ENCODE measurements around the gene ZFAND2B. TPM values are rescaled to one million over a fixed set of nuclear protein-coding genes. Genes with fewer than 3 reads are reported as not detected.
"Not testable (repeated sequence)": the region's sequence is repeated elsewhere in the genome, so short reads cannot be mapped to it uniquely, and the experiment has no call there.

ZFAND2B gene
- polyA plus RNA-seq, 10 donors = 16.3 to 29.9 (median 21.9) TPM

GRCh38 chr2:219249203-219249980, 42.8 kb downstream of the ZFAND2B start:
- DNase-seq = peak; percentile 42 to 59 (median 51)

GRCh38 chr2:219250049-219250781, 43.6 kb downstream of the ZFAND2B start:
- DNase-seq = no peak

- DNase-seq = no peak
Measured at GRCh38 chr2:219251656-219252055, 45.1 kb downstream of the ZFAND2B start.

DNA sequence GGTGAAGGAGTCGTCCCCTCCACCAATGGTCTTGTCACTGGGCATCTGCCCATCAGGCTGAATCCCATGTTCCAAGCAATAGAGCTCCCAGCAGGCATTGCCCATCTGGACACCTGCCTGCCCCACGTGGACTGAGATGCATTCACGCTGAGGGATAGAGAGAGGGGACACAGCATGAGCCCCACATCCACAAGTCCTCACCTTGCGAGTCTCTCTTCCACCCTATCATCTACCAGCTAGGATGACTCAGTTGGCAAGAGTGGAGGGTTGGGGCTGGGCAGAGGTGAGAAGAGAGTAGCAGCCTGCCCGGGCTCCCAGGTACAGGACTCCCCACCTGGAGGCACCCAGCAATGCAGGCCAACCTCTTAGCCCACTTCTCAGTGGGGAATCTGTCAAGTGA, 45.5 kb downstream of the ZFAND2B start:
- DNase-seq = no peak

DNA sequence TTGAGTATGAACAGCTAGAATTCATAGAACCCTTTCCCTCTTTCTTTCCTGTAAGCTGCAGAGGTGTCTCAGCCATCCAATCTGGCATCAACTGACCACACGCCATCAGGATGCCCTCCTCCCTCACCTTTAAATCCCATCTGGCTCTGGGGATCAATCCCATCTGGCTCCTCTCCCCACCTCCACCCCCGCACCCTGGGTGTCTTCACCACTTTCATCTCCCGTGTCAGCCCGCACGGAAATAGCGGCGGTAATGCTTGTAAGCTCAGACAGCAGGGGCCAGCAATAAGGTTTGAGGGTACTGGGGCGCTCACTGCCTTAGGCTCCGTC, 46.0 kb downstream of the ZFAND2B start:
- no peak for DNase-seq

DNA sequence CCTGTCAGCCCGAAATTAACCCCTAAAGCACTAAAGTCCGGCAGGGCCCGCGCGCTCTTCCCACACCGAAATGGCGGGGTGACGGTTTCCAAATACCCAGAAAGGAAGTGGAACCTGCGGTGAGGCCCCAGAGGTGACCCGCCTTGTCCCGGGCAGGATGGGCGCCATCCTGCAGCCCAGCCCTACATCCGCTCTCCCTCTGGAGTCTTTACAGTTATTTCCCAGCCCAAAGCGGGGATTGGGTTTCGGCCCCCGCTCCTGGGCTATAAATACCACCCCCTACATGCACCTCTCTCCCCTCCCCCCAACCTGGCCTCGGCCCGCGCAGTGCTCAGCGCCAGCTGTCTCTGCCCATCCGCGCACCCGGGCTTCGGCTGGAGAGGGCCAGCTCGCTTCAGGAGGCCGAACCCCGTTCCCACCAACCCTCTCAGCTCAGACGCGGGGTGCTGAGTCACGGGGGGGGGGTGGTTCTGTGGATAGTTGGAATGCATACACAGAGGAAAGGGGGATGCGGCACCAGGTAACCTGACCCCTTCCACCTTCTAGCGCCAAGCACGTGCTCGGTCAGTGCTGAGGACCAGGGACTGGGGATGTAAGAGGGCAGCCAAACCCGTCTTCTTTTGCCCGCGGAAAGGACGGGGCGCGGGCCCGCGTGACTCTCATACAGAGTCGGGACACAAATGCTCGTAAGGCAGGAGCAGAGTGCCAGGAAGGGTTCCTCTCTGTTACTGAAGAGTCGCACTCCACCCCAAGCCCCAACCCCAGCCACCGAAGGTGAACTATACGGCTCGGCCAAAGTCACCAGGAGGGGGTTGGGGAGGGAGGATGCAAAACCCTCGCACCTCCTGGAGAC, 46.5 kb downstream of the ZFAND2B start, which contains the start of gene TUBA4B:
TSS of gene TUBA4B (plus strand) at position 344 of the 853 bp plus-strand sequence. CDS start at position 509, 165 bp downstream.
- peak; percentile 52 to 59 (median 55) for DNase-seq

- peak in 2 of 3 donors; percentile 63 to 70 for DNase-seq
Measured at GRCh38 chr2:219253753-219254589, 47.4 kb downstream of the ZFAND2B start, which contains the start of gene TUBA4A. TSS of gene TUBA4A (minus strand) at chr2:219253918. CDS start at chr2:219253858, 60 bp downstream.

DNA sequence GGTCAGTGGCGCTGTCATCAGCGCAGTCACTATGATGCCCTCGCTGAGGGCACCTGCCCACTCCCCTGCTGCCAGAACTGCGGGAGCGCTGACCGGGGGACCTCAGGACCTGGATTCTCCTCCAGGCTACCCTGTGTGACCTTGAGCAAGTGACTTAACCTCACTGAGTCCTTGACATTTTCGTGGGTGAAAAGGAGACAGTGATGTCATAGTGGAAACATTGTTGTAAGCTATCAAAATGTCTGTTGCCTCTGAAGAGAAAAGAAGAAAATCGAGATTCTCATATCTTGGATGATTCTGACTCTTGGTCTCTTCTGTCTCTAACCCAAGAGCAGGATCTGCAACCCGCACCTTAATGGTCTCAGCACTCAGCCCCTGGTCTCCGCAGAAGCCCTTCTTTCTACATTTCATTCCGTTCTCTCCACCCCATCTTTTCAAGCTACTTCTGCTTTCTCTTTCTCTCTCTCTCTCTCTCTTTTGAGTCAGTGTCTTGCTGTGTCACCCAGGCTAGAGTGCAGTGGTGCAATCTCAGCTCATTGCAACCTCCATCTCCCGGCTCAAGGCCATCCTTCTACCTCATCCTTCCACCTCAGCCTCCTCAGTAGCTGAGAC, 48.1 kb downstream of the ZFAND2B start:
- no peak for DNase-seq

- not testable (repeated sequence) for DNase-seq
Measured at GRCh38 chr2:219258942-219259341, 52.4 kb downstream of the ZFAND2B start.

Other genes with a start within 250 kb of the ZFAND2B start
- under 1 TPM in 2 of 10 donors, not detected in 8; 0.07 to 0.12 TPM for gene CDK5R2, start 247.1 kb upstream of the ZFAND2B start, polyA plus RNA-seq (ENCODE audit: insufficient read length in 10 of 10)
- gene FEV, start 221.6 kb upstream of the ZFAND2B start, polyA plus RNA-seq (ENCODE audit: insufficient read length in 10 of 10) = under 1 TPM in 5 of 10 donors, not detected in 5; 0.07 to 0.48 (median 0.22) TPM
- not detected for gene CRYBA2, start 213.4 kb upstream of the ZFAND2B start, polyA plus RNA-seq (ENCODE audit: insufficient read length in 10 of 10)
- gene CFAP65, start 165.3 kb upstream of the ZFAND2B start, polyA plus RNA-seq (ENCODE audit: insufficient read length in 10 of 10) = not detected
- gene IHH, start 145.9 kb upstream of the ZFAND2B start, polyA plus RNA-seq (ENCODE audit: insufficient read length in 10 of 10) = under 1 TPM in 2 of 10 donors, not detected in 8; 0.13 to 0.16 TPM
- 10 to 100 TPM; 11.6 to 16.2 (median 14.1) TPM for gene NHEJ1, start 46.0 kb upstream of the ZFAND2B start, polyA plus RNA-seq (ENCODE audit: insufficient read length in 10 of 10)
- gene SLC23A3, start 36.8 kb upstream of the ZFAND2B start, polyA plus RNA-seq (ENCODE audit: insufficient read length in 10 of 10) = 1 to 10 TPM in 7 of 10 donors, under 1 TPM in 3; 0.57 to 2.3 (median 1.2) TPM
- 10 to 100 TPM; 28.3 to 37.9 (median 34.8) TPM for gene CNPPD1, start 29.9 kb upstream of the ZFAND2B start, polyA plus RNA-seq (ENCODE audit: insufficient read length in 10 of 10)
- 10 to 100 TPM; 38.3 to 56.9 (median 41.7) TPM for gene RETREG2, start 28.5 kb upstream of the ZFAND2B start, polyA plus RNA-seq (ENCODE audit: insufficient read length in 10 of 10)
- 10 to 100 TPM; 25.4 to 40.4 (median 32.7) TPM for gene ABCB6, start 12.2 kb downstream of the ZFAND2B start, polyA plus RNA-seq (ENCODE audit: insufficient read length in 10 of 10)
- gene ATG9A, start 22.9 kb downstream of the ZFAND2B start, polyA plus RNA-seq (ENCODE audit: insufficient read length in 10 of 10) = 10 to 100 TPM; 27.9 to 37.3 (median 32.6) TPM
- gene ANKZF1, start 23.0 kb downstream of the ZFAND2B start, polyA plus RNA-seq (ENCODE audit: insufficient read length in 10 of 10) = 10 to 100 TPM; 14.8 to 36.9 (median 23.2) TPM
- 1 to 10 TPM; 4.7 to 7.7 (median 5.9) TPM for gene GLB1L, start 38.7 kb downstream of the ZFAND2B start, polyA plus RNA-seq (ENCODE audit: insufficient read length in 10 of 10)
- 10 to 100 TPM; 13.0 to 19.9 (median 16.0) TPM for gene STK16, start 38.7 kb downstream of the ZFAND2B start, polyA plus RNA-seq (ENCODE audit: insufficient read length in 10 of 10)
- gene TUBA4B, start 46.5 kb downstream of the ZFAND2B start, polyA plus RNA-seq (ENCODE audit: insufficient read length in 10 of 10) = under 1 TPM in 5 of 10 donors, not detected in 5; 0.15 to 0.22 (median 0.18) TPM
- gene TUBA4A, start 47.1 kb downstream of the ZFAND2B start, polyA plus RNA-seq (ENCODE audit: insufficient read length in 10 of 10) = 100 to 1,000 TPM in 7 of 10 donors, 10 to 100 TPM in 3; 84.3 to 159 (median 120) TPM
- gene DNAJB2, start 72.6 kb downstream of the ZFAND2B start, polyA plus RNA-seq (ENCODE audit: insufficient read length in 10 of 10) = 10 to 100 TPM; 69.9 to 89.8 (median 78.6) TPM
- under 1 TPM in 6 of 10 donors, not detected in 4; 0.15 to 0.75 (median 0.49) TPM for gene PTPRN, start 102.6 kb downstream of the ZFAND2B start, polyA plus RNA-seq (ENCODE audit: insufficient read length in 10 of 10)
- gene RESP18, start 126.0 kb downstream of the ZFAND2B start, polyA plus RNA-seq (ENCODE audit: insufficient read length in 10 of 10) = not detected
- 10 to 100 TPM; 26.4 to 45.4 (median 36.6) TPM for gene DNPEP, start 181.1 kb downstream of the ZFAND2B start, polyA plus RNA-seq (ENCODE audit: insufficient read length in 10 of 10)
- 1,000 to 10,000 TPM; 1,880 to 4,907 (median 4,107) TPM for gene DES, start 211.6 kb downstream of the ZFAND2B start, polyA plus RNA-seq (ENCODE audit: insufficient read length in 10 of 10)
- gene SPEG, start 228.1 kb downstream of the ZFAND2B start, polyA plus RNA-seq (ENCODE audit: insufficient read length in 10 of 10) = 100 to 1,000 TPM in 9 of 10 donors, 10 to 100 TPM in 1; 63.9 to 179 (median 138) TPM

Measured in muscle of back (tissue), 11 donors.